HG03439 (cell line): ENCODE data around the gene A3GALT2.

Experiments
- ATAC-seq: cut with Tn5 transposase; IDR thresholded peaks from one replicate; pipeline ENCODE4 v1.9.1; 2021; ENCODE audit warnings: mild to moderate bottlenecking, moderate library complexity; ENCODE audit not compliant: unreplicated experiment

The A3GALT2 gene

GRCh38 chr1:33274446-33274845 is 46.5 kb downstream of the A3GALT2 start:
- ATAC-seq: no peak

GRCh38 chr1:33273961-33274371 is 46.9 kb downstream of the A3GALT2 start:
- no peak for ATAC-seq

- ATAC-seq: no peak
Observed at GRCh38 chr1:33273406-33273805, 47.5 kb downstream of the A3GALT2 start.

- ATAC-seq: no peak
Observed at GRCh38 chr1:33272930-33273329, 48.0 kb downstream of the A3GALT2 start.

- ATAC-seq: no peak
Observed at GRCh38 chr1:33272509-33272908, 48.4 kb downstream of the A3GALT2 start.

- no peak for ATAC-seq
Observed at GRCh38 chr1:33271666-33272505, 49.0 kb downstream of the A3GALT2 start.

- no peak for ATAC-seq
Observed at GRCh38 chr1:33270808-33271465, 50.0 kb downstream of the A3GALT2 start.

- ATAC-seq: no peak
Observed at GRCh38 chr1:33270379-33270778, 50.5 kb downstream of the A3GALT2 start.

GRCh38 chr1:33269621-33270020 is 51.3 kb downstream of the A3GALT2 start:
- no peak for ATAC-seq

GRCh38 chr1:33268927-33269610 is 51.8 kb downstream of the A3GALT2 start:
- no peak for ATAC-seq

GRCh38 chr1:33268457-33268856 is 52.4 kb downstream of the A3GALT2 start:
- no peak for ATAC-seq

- ATAC-seq: no peak
Observed at GRCh38 chr1:33267468-33268205, 53.3 kb downstream of the A3GALT2 start.

GRCh38 chr1:33266766-33267165 is 54.1 kb downstream of the A3GALT2 start:
- no peak for ATAC-seq

GRCh38 chr1:33265780-33266605 is 54.9 kb downstream of the A3GALT2 start:
- ATAC-seq: no peak

GRCh38 chr1:33263890-33264504 is 56.9 kb downstream of the A3GALT2 start:
- no peak for ATAC-seq

- ATAC-seq: no peak
Observed at GRCh38 chr1:33261344-33261743, 59.6 kb downstream of the A3GALT2 start.

GRCh38 chr1:33260439-33260838 is 60.5 kb downstream of the A3GALT2 start:
- ATAC-seq: no peak

- no peak for ATAC-seq
Observed at GRCh38 chr1:33259879-33260278, 61.0 kb downstream of the A3GALT2 start.

GRCh38 chr1:33258788-33259274 is 62.1 kb downstream of the A3GALT2 start:
- no peak for ATAC-seq
